ENCODE results near the gene E2F6.

E2F6 gene

DNA sequence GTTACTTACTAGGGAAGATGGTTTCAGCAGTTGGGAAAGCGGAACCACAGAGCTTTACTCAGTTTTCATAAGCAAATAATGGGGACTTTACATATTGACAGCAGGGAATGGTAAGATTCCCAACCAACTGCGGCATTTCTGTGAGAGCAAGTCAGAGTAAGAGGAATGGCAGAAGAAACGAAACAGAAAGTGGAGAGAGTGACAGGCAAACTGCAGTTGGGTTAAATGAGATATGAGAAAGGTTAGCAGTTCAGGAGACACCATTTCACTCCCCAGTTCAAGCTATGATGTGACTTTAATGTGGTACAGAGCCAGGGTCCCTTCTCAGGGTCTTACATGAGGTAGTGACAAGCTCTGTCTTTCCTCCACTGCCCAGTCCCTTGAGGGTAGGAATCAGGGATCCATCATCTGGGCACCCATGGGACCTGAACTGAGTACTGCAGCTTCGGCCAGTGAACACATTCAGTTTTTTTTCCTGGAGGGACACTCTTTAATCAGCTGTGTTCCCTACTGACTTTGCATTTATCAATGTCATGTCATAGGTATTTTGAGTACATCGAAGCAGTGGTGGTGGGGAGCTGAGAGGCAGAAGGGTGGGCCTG, 34.8 kb upstream of the E2F6 start:
- Mint-ChIP-seq H3K27ac (no peak overlapping the region), H3K9me3 (peaks cover 2% of the 10 kb centered on the region), H3K4me1 (peaks cover 4% of the 10 kb centered on the region), H3K27me3 (peaks cover 22% of the 10 kb centered on the region), H3K36me3 (no peaks in the 10 kb centered on the region), H3K4me3 (no peak overlapping the region)
- CTCF ChIA-PET: interaction anchor here (0.6 to 1.8 kb wide), 2 partner anchors 82 to 377 kb away, joined by 3 to 5 read pairs; no protein-coding TSS in a partner anchor
- DNase-seq: no peak

DNA sequence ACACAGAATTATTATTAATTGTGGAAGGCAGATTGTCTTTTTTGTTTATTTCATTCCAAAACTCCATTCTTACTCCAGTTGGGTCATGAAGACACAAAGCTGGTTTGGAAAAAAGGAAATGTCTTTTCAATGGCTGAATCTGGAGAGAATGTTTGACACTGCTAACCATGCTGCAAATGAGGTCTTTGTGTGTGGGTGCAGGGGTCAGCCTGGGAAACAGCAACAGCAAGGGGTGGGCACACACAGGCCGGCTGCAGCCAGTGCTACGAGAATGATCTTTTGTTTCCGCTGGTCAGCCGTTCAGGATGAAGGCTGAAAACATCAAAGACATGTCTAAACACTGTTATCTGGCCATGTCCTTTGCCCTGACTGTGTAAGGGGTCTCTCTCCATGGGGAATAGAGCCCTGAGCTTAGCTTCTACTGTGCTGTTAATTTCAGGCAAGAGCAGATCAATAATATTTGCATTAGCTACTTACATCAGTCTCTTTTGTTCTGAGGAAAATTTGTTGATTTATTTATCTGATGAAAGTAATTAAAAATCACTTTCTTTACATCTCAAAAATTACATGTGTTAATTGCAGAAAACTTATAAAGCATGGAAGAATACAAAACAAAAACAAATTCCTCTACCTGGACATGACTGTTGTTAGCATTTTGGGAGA, 33.3 kb upstream of the E2F6 start:
- H3K4me1 Mint-ChIP-seq: peaks cover 4% of the 10 kb centered on the region
- H3K9me3 Mint-ChIP-seq: peaks cover 2% of the 10 kb centered on the region
- H3K27me3 Mint-ChIP-seq: peaks cover 18% of the 10 kb centered on the region
- no peak overlapping the region for H3K27ac Mint-ChIP-seq
- no peaks in the 10 kb centered on the region for H3K36me3 Mint-ChIP-seq
- CTCF ChIA-PET: interaction anchor here (1.8 kb wide), 1 partner anchor 84 kb away, joined by 5 read pairs; no protein-coding TSS in a partner anchor
- no peak overlapping the region for H3K4me3 Mint-ChIP-seq
- DNase-seq: no peak

DNA sequence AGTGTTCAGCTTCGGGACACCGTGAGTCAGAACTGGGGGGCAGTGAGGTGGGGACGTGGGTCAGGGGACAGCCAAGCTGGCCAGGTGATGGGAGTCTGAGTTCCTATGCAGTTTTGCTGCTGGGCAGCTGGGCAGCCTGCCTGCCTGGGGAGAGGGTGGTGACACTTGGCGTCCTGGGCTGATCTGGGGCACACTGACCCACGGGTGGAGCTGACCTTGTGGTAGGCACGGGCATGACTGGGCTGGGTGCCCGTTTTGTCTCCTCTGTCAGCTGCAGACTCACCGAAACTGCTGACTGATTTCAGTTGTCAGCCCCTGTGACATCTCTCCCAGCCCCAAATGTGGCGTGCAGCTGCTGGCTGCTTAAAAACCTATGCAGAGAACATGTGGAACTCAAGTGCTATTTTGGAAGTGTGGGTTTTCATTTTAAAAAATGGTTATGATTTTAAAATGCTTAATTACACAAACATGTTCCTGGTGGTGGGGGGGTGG, 32.6 kb upstream of the E2F6 start:
- no peaks in the 10 kb centered on the region for H3K36me3 Mint-ChIP-seq
- DNase-seq: no peak
- CTCF ChIA-PET: no interaction called here
- H3K27me3 Mint-ChIP-seq: peaks cover 24% of the 10 kb centered on the region
- H3K4me1 Mint-ChIP-seq: peaks cover 4% of the 10 kb centered on the region
- peaks cover 2% of the 10 kb centered on the region for H3K9me3 Mint-ChIP-seq
- no peak overlapping the region for H3K4me3 Mint-ChIP-seq
- H3K27ac Mint-ChIP-seq: no peak overlapping the region

DNA sequence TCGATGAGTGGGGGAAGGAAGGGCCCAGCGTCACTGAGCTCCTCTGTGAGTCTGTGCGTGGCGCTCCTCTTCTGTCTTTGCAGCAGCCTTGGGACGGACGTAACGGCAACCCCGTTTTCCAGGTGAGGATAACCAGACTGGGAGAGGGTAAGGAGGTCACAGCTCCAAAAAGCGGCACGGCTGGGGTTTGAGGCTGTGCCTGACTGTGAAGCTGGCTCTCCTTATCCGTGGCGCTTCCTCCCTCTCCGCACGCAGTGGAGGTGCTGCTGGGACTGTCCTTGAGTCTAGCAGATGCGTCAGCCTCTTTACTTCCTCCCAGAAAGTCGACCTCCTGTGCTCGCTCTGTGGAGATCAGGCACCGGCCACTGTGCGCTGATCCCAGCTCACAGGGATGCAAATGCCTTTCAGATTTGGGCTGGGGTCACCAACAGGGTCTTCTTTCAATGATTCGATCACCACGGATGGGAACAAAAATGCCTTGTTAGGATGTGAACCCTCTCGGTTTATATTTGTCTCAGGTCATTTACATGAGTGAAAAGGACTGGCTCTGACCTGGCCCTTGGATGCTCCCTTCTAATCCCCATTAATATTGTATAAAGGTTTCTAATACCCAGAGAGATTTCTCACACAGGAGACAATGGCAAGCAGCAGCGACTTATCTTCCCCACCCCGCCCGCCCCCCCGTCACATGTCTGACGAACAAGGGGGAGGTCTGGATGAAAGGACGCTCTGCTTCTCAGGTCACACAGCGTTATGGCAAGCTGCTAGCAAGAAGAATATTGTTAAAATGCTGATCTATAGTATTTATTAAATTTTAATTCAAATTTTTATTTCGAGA, 30.1 kb upstream of the E2F6 start:
- Mint-ChIP-seq H3K27ac (no peak overlapping the region), H3K36me3 (no peaks in the 10 kb centered on the region), H3K9me3 (no peaks in the 10 kb centered on the region), H3K4me3 (no peak overlapping the region), H3K27me3 (peaks cover 30% of the 10 kb centered on the region), H3K4me1 (peaks cover 4% of the 10 kb centered on the region)
- CTCF ChIA-PET: interaction anchor here (1.0 to 2.0 kb wide), 2 partner anchors 16 to 87 kb away, joined by 3 to 5 read pairs; no protein-coding TSS in a partner anchor
- DNase-seq: no peak

DNA sequence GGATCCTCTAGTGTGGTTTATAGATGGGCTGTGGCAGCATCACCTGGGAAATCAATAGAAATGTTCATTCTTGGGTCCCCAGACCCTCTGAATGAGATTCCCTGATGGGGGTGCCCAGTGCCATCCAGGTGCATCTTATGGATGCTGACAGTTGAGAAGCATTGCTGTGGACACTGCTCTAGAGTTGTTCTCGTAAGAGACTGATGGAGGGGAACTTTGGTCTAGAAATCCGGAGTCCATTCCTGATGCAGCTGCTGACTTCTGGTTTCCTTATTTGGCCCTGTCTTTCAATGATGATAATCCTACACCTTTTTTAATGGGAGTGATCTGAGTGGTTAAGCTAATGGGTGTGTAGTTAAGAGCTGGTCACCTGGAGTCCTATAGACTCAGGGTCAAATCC, 28.3 kb upstream of the E2F6 start:
- H3K4me3 Mint-ChIP-seq: no peak overlapping the region
- no peaks in the 10 kb centered on the region for H3K36me3 Mint-ChIP-seq
- no peaks in the 10 kb centered on the region for H3K9me3 Mint-ChIP-seq
- CTCF ChIA-PET: interaction anchor here (1.3 kb wide), 1 partner anchor 16 kb away, joined by 5 read pairs; no protein-coding TSS in a partner anchor
- H3K27me3 Mint-ChIP-seq: peaks cover 33% of the 10 kb centered on the region
- no peak for DNase-seq
- no peaks in the 10 kb centered on the region for H3K4me1 Mint-ChIP-seq
- no peak overlapping the region for H3K27ac Mint-ChIP-seq

DNA sequence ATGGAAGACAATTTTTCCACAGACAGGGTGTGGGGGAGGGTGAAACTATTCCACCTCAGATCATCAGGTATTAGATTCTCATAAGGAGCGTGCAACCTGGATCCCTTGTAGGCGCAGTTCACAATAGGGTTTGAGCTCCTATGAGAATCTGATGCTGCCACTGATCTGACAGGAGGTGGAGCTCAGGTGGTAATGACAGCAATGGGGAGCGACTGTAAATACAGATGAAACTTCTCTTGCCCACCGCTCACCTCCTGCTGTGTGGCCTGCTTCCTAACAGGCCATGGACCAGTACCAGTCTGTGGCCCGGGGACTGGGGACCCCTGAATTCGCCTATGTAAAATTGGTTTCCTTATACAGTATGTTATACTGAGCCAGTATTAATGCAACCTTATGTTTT, 27.3 kb upstream of the E2F6 start:
- CTCF ChIA-PET: interaction anchor here (0.9 kb wide), 1 partner anchor 12 kb away, joined by 3 read pairs; no protein-coding TSS in a partner anchor
- DNase-seq: no peak
- H3K36me3 Mint-ChIP-seq: no peaks in the 10 kb centered on the region
- no peak overlapping the region for H3K27ac Mint-ChIP-seq
- H3K27me3 Mint-ChIP-seq: peaks cover 34% of the 10 kb centered on the region
- H3K4me1 Mint-ChIP-seq: no peaks in the 10 kb centered on the region
- no peaks in the 10 kb centered on the region for H3K9me3 Mint-ChIP-seq
- no peak overlapping the region for H3K4me3 Mint-ChIP-seq

DNA sequence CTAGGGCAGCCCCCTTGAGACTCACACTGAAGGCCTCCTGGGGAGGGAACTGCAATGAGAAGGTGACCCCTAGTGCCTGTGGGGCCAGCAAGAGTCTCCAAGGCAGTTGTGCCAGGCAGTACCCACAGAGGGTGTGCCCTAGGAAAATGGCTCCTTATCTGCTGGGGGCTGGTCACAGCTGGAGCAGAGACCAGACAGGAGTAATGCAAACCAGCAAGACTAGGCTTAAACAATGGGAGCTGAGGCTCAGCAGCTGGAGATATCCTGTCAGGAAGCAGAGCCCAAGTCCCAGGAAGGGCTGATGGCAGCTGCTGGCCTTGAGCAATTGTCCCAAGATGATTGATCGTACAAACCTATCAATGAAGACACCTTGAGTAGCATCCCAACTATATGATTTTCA, 26.8 kb upstream of the E2F6 start:
- no peaks in the 10 kb centered on the region for H3K36me3 Mint-ChIP-seq
- H3K4me3 Mint-ChIP-seq: no peak overlapping the region
- CTCF ChIA-PET: interaction anchor here (0.9 to 1.2 kb wide), 2 partner anchors 11 to 360 kb away, joined by 3 read pairs; a partner anchor contains a TSS
- H3K27me3 Mint-ChIP-seq: peaks cover 38% of the 10 kb centered on the region
- no peak for DNase-seq
- no peaks in the 10 kb centered on the region for H3K4me1 Mint-ChIP-seq
- no peaks in the 10 kb centered on the region for H3K9me3 Mint-ChIP-seq
- no peak overlapping the region for H3K27ac Mint-ChIP-seq

DNA sequence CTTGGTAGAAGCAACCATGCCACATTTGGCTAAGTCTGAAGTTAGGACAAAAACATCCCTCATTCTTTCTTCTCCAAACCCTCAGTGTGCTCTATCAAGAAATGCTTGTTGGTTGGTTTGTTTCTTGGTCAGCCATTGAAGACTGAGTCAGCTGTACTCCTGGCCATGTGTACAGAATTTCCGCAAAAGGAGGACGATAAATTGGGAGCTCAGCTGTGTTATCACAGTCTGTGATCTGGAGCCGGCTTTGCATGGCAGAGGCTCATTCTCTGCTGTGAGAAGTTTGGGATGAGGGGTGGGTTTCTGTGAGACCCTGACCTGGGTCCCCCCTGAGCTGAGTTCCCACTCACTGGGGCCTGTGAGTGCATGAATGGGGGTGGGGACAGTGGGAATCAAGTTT, 26.3 kb upstream of the E2F6 start:
- no peaks in the 10 kb centered on the region for H3K4me1 Mint-ChIP-seq
- DNase-seq: no peak
- H3K9me3 Mint-ChIP-seq: no peaks in the 10 kb centered on the region
- no peaks in the 10 kb centered on the region for H3K36me3 Mint-ChIP-seq
- peaks cover 41% of the 10 kb centered on the region for H3K27me3 Mint-ChIP-seq
- H3K27ac Mint-ChIP-seq: no peak overlapping the region
- no peak overlapping the region for H3K4me3 Mint-ChIP-seq
- CTCF ChIA-PET: interaction anchor here (0.9 to 1.2 kb wide), 2 partner anchors 10 to 360 kb away, joined by 3 read pairs; a partner anchor contains a TSS

DNA sequence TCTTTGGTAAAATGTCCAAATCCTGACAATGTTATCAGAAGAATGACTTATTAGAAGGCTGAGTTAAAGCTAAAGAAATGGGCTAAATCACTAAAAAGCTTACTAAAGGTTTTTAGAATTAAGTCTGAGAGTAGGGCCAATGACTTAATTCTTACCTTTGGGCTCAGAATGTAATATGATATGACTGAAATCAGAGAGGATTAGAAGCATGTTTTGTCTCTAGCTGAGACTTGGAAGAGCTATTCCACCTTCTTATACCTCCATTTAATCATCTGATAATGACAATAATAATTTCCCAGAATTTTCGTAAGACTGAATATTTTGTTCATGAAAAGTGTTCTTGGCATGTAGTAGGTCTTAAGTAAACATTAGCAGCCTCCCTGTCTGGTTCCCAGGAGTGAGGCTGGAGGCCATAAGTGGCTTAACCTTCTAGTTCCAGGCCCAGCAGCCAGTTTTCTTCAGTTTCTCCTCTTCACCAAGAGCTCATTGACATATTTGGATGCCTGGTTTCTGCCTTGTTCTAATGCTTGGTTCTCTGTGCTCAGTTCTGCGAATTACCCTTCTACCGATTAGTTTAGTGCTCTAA, 25.5 kb upstream of the E2F6 start:
- CTCF ChIA-PET: interaction anchor here (0.9 to 1.0 kb wide), 2 partner anchors 91 to 258 kb away, joined by 3 read pairs; no protein-coding TSS in a partner anchor
- Mint-ChIP-seq H3K4me1 (no peaks in the 10 kb centered on the region), H3K27me3 (peaks cover 41% of the 10 kb centered on the region), H3K36me3 (no peaks in the 10 kb centered on the region), H3K27ac (no peak overlapping the region), H3K4me3 (no peak overlapping the region), H3K9me3 (no peaks in the 10 kb centered on the region)
- DNase-seq: no peak

DNA sequence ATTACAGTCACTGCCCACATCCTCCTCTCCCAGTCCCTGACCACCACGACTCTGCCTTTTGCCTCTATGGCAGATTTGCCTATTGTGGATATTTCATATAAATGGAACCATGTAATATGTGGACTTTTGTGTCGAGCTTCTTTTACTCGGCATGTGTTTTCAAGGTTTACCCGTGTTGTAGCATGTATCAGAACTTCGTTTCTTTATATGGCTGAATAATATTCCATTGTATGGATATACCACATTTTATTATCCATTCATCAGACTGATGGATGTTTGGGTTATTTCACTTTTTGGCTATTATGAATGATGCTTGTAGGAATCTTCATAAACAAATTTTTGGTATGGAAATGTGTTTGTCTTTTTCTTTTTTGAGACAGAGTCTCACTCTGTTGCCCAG, 24.2 kb upstream of the E2F6 start:
- no peak overlapping the region for H3K27ac Mint-ChIP-seq
- no peaks in the 10 kb centered on the region for H3K9me3 Mint-ChIP-seq
- H3K36me3 Mint-ChIP-seq: no peaks in the 10 kb centered on the region
- H3K27me3 Mint-ChIP-seq: peaks cover 44% of the 10 kb centered on the region
- no peak for DNase-seq
- H3K4me1 Mint-ChIP-seq: no peaks in the 10 kb centered on the region
- no peak overlapping the region for H3K4me3 Mint-ChIP-seq
- CTCF ChIA-PET: no interaction called here

DNA sequence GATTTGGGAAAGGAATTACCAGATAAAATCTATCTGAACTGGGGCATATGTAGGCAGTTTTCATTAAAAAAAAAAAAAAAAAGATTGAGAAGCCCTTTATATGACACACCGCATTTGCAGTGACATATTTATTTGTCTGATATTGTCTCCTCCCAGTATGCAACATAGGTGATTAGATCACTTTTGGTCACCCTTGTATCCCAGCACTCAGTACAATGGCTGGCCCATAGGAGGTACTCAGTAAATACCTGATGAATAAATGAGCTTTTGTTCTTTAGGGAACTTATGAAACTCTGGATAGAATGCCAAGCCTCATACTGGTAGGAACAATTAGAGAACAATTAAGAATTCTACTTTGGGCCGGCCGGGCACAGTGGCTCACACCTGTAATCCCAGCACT, 22.8 kb upstream of the E2F6 start:
- Mint-ChIP-seq H3K36me3 (no peaks in the 10 kb centered on the region), H3K4me1 (peaks cover 3% of the 10 kb centered on the region), H3K27ac (no peak overlapping the region), H3K27me3 (peaks cover 51% of the 10 kb centered on the region), H3K4me3 (no peak overlapping the region), H3K9me3 (no peaks in the 10 kb centered on the region)
- DNase-seq: no peak
- CTCF ChIA-PET: no interaction called here

DNA sequence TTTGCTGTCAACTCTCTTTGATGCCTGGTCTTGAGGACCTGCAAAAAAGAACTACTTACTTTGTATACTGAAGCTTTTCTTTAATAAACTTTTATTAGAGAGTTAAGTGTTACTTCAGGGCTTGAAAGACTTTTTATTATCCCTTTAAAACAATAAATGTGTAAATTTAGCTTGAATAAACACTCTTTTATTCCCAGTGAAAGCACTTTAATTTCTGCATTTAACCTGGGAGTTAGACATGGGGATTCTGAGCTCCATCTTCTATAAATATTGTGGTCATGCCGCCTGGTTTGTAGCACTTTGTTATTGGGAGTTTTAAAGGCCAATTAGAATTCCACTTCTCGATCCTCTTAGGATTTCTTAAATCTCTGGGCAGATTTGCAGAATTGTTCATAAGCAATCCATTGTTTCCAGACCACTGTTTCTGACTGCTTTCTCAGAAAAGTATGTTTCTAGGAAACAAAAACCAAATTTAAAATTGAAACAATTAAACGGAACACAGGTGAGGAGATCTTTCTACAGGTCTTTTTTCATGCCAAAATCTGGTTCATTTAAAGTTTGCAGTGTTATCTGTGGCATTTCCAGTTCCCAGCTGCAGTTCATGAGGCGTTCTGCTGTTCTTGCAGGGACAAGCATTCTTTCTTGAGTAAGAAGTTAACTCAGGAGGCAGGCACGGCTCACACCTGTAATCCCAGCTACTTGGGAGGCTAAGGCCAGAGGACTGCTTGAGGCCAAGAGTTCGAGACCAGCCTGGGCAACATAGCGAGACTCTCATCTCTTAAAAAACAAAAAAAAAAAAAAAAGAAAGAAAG, 18.1 kb upstream of the E2F6 start:
- no peaks in the 10 kb centered on the region for H3K36me3 Mint-ChIP-seq
- peaks cover 72% of the 10 kb centered on the region for H3K27me3 Mint-ChIP-seq
- CTCF ChIA-PET: interaction anchor here (0.6 to 1.2 kb wide), 3 partner anchors 98 to 178 kb away, joined by 3 read pairs; no protein-coding TSS in a partner anchor
- H3K9me3 Mint-ChIP-seq: no peaks in the 10 kb centered on the region
- no peak overlapping the region for H3K4me3 Mint-ChIP-seq
- H3K27ac Mint-ChIP-seq: no peak overlapping the region
- DNase-seq: no peak
- peaks cover 9% of the 10 kb centered on the region for H3K4me1 Mint-ChIP-seq

DNA sequence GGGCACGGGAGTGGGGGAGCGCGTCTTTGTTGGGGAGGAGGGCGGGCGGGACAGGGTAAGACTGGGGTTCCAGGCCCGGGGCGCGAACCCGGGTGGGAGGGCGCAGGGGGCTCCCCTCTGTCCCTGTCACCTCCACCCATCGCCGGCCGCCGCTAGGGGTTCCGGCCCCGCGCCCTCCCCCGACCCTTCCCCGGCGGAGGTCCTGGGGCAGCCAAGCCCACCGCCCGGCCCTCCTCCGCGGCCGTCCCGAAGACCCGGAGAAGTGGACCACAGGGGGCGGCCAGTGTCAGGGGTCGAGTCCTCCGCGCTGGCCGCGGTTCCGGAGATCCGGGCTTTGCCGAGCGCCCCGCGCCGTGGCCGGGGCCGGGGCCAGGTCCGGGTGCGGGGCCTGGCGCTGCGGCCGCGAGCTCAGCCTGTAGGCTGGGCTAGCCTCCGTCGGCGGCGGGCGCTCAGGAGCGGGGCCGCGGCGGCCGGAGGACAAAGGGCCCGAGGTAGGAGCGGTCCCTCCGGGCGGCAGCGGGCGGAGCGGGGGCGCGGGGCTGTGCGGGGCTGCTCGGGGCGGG, 16.6 kb upstream of the E2F6 start:
- no peaks in the 10 kb centered on the region for H3K9me3 Mint-ChIP-seq
- no peak for DNase-seq
- peaks cover 9% of the 10 kb centered on the region for H3K4me1 Mint-ChIP-seq
- H3K36me3 Mint-ChIP-seq: no peaks in the 10 kb centered on the region
- no peak overlapping the region for H3K4me3 Mint-ChIP-seq
- H3K27me3 Mint-ChIP-seq: peaks cover 66% of the 10 kb centered on the region
- CTCF ChIA-PET: no interaction called here
- H3K27ac Mint-ChIP-seq: no peak overlapping the region

Data from activated naive CD4-positive, alpha-beta T cell treated with anti-CD3 and anti-CD28 coated beads, Interleukin-2, amount 10 ng/mL, durations not matched to agents 7 days and 5 days (primary cell).